ENCODE measurements around the gene NAV2.
A peak's percentile ranks its signal among the peaks of the same experiment; 100 is the strongest.
"Not testable (repeated sequence)": the region's sequence is repeated elsewhere in the genome, so short reads cannot be mapped to it uniquely, and the experiment has no call there.

The NAV2 gene

GRCh38 chr11:19872512-19873145 lies 160.0 kb downstream of the NAV2 start:
- no peak for FAIRE-seq

- no peak for FAIRE-seq
Measured at GRCh38 chr11:19873730-19874129, 161.1 kb downstream of the NAV2 start.

GRCh38 chr11:19874266-19874665 lies 161.6 kb downstream of the NAV2 start:
- no peak for FAIRE-seq

GRCh38 chr11:19876750-19877149 lies 164.1 kb downstream of the NAV2 start:
- peak; percentile 13 for FAIRE-seq

- no peak for FAIRE-seq
Measured at GRCh38 chr11:19878520-19878919, 165.9 kb downstream of the NAV2 start.

GRCh38 chr11:19879307-19880087 lies 166.9 kb downstream of the NAV2 start:
- no peak for FAIRE-seq

- no peak for FAIRE-seq
Measured at GRCh38 chr11:19880088-19880345, 167.4 kb downstream of the NAV2 start.

GRCh38 chr11:19881177-19881576 lies 168.5 kb downstream of the NAV2 start:
- no peak for FAIRE-seq

- FAIRE-seq = no peak
Measured at GRCh38 chr11:19882356-19882755, 169.7 kb downstream of the NAV2 start.

GRCh38 chr11:19886498-19886897 lies 173.9 kb downstream of the NAV2 start:
- no peak for FAIRE-seq

GRCh38 chr11:19887842-19888241 lies 175.2 kb downstream of the NAV2 start:
- no peak for FAIRE-seq

- FAIRE-seq = no peak
Measured at GRCh38 chr11:19889531-19889930, 176.9 kb downstream of the NAV2 start.

- FAIRE-seq = no peak
Measured at GRCh38 chr11:19890308-19890707, 177.7 kb downstream of the NAV2 start.

- no peak for FAIRE-seq
Measured at GRCh38 chr11:19891022-19891421, 178.4 kb downstream of the NAV2 start.

GRCh38 chr11:19892387-19892786 lies 179.8 kb downstream of the NAV2 start:
- no peak for FAIRE-seq

- no peak for FAIRE-seq
Measured at GRCh38 chr11:19892876-19893275, 180.2 kb downstream of the NAV2 start.

- no peak for FAIRE-seq
Measured at GRCh38 chr11:19894404-19894803, 181.8 kb downstream of the NAV2 start.

GRCh38 chr11:19895037-19895436 lies 182.4 kb downstream of the NAV2 start:
- not testable (repeated sequence) for FAIRE-seq

- no peak for FAIRE-seq
Measured at GRCh38 chr11:19895776-19896175, 183.1 kb downstream of the NAV2 start.

- FAIRE-seq = no peak
Measured at GRCh38 chr11:19903620-19904069, 191.0 kb downstream of the NAV2 start.

GRCh38 chr11:19905280-19905853 lies 192.7 kb downstream of the NAV2 start:
- no peak for FAIRE-seq

GRCh38 chr11:19906126-19906525 lies 193.5 kb downstream of the NAV2 start:
- FAIRE-seq = no peak

- no peak for FAIRE-seq
Measured at GRCh38 chr11:19907008-19907579, 194.5 kb downstream of the NAV2 start.

- no peak for FAIRE-seq
Measured at GRCh38 chr11:19907839-19908238, 195.2 kb downstream of the NAV2 start.
